Erythroblast (primary cell): ENCODE results near the gene LUC7L2.

Experiments used
- DNase-seq, 2 experiments: peaks; one replicate each; lab custom pipeline; 2025; lab: John Stamatoyannopoulos, UW
- GATA1 ChIP-seq: IDR thresholded peaks from 2 replicates; pipeline ENCODE4 v1.6.1; 2011; ENCODE audit warnings: low read depth, mild to moderate bottlenecking, control low read depth, low read length, moderate library complexity
- POLR2A ChIP-seq: IDR thresholded peaks from 2 replicates; pipeline ENCODE4 v1.6.1; 2011; ENCODE audit warnings: mild to moderate bottlenecking, low read length

LUC7L2 gene

GRCh38 chr7:139362302-139362701 is 2.6 kb downstream of the LUC7L2 start:
- TF ChIP-seq GATA1: no peak
- TF ChIP-seq POLR2A: no peak
- DNase-seq: no peak

GRCh38 chr7:139362981-139363380 is 3.3 kb downstream of the LUC7L2 start:
- DNase-seq: no peak
- TF ChIP-seq POLR2A (no peak), GATA1 (no peak)

- TF ChIP-seq POLR2A (no peak), GATA1 (no peak)
Observed at GRCh38 chr7:139365336-139365735, 5.6 kb downstream of the LUC7L2 start.

GRCh38 chr7:139366400-139366799 is 6.7 kb downstream of the LUC7L2 start:
- DNase-seq: no peak
- TF ChIP-seq POLR2A: no peak

More at GRCh38 chr7:139365336-139365735, 5.6 kb downstream of the LUC7L2 start:
- no peak for DNase-seq

- TF ChIP-seq POLR2A: no peak
- no peak for TF ChIP-seq GATA1
- no peak for DNase-seq
Observed at GRCh38 chr7:139367438-139368155, 7.9 kb downstream of the LUC7L2 start.

- TF ChIP-seq POLR2A (no peak), GATA1 (no peak)
- DNase-seq: no peak
Observed at GRCh38 chr7:139370301-139370942, 10.7 kb downstream of the LUC7L2 start.

- no peak for DNase-seq
- TF ChIP-seq GATA1 (no peak), POLR2A (no peak)
Observed at GRCh38 chr7:139370943-139371313, 11.2 kb downstream of the LUC7L2 start.

GRCh38 chr7:139374246-139374645 is 14.6 kb downstream of the LUC7L2 start:
- DNase-seq: no peak
- TF ChIP-seq GATA1 (no peak), POLR2A (no peak)

- TF ChIP-seq POLR2A: no peak
- no peak for TF ChIP-seq GATA1
- DNase-seq: no peak
Observed at GRCh38 chr7:139382439-139382838, 22.7 kb downstream of the LUC7L2 start.

GRCh38 chr7:139384611-139385010 is 24.9 kb downstream of the LUC7L2 start:
- TF ChIP-seq GATA1: no peak
- DNase-seq: no peak

- TF ChIP-seq GATA1: no peak
- TF ChIP-seq POLR2A: no peak
- no peak for DNase-seq
Observed at GRCh38 chr7:139387594-139387993, 27.9 kb downstream of the LUC7L2 start.

GRCh38 chr7:139389091-139389490 is 29.4 kb downstream of the LUC7L2 start:
- no peak for DNase-seq
- no peak for TF ChIP-seq POLR2A
- TF ChIP-seq GATA1: no peak

GRCh38 chr7:139389774-139390173 is 30.1 kb downstream of the LUC7L2 start:
- DNase-seq: no peak

GRCh38 chr7:139393621-139394211 is 34.0 kb downstream of the LUC7L2 start:
- DNase-seq: no peak
- no peak for TF ChIP-seq GATA1

More at GRCh38 chr7:139389774-139390173, 30.1 kb downstream of the LUC7L2 start:
- TF ChIP-seq GATA1 (no peak), POLR2A (no peak)
